Karpas-422 (cell line): ENCODE measurements around the gene SLC39A11. TPM values are rescaled to one million over a fixed set of nuclear protein-coding genes. Genes with fewer than 3 reads are reported as not detected.

Experiments used
- DNase-seq: peaks from one replicate; pipeline ENCODE4 v3.0.0-alpha.2; 2015
- H2AFZ ChIP-seq: fragments of 200-600 bp; sonication (generic); 2 replicates; pipeline ENCODE4 v1.6.1; 2014; ENCODE audit warnings: antibody characterized with exemption, low read length, mixed read lengths
- H3K27ac ChIP-seq: fragments of 200-600 bp; sonication (generic); 2 replicates; pipeline ENCODE4 v1.5.1; 2014; ENCODE audit warnings: mild to moderate bottlenecking, low read length, moderate library complexity
- H3K27me3 ChIP-seq: fragments of 200-600 bp; sonication (generic); 2 replicates; pipeline ENCODE4 v1.6.1; 2014; ENCODE audit warnings: low read length, mixed read lengths
- H3K36me3 ChIP-seq: fragments of 200-600 bp; sonication (generic); 2 replicates; pipeline ENCODE4 v1.6.1; 2014; ENCODE audit warnings: low read length, mixed read lengths; ENCODE audit not compliant: insufficient read depth
- H3K4me1 ChIP-seq: fragments of 200-600 bp; sonication (generic); 2 replicates; pipeline ENCODE4 v1.6.1; 2014; ENCODE audit warnings: mild to moderate bottlenecking, low read length, mixed read lengths
- H3K4me2 ChIP-seq: fragments of 200-600 bp; sonication (generic); 2 replicates; pipeline ENCODE4 v1.6.1; 2014; ENCODE audit warnings: low read length, low read depth, mild to moderate bottlenecking; ENCODE audit not compliant: poor library complexity, severe bottlenecking
- H3K4me3 ChIP-seq: fragments of 200-600 bp; sonication (generic); 2 replicates; pipeline ENCODE4 v1.5.1; 2014; ENCODE audit warnings: mild to moderate bottlenecking, antibody characterized with exemption, low read length, mixed read lengths
- H3K79me2 ChIP-seq: fragments of 200-600 bp; sonication (generic); 2 replicates; pipeline ENCODE4 v1.6.1; 2014; ENCODE audit warnings: mild to moderate bottlenecking, low read length, mixed read lengths
- H3K9ac ChIP-seq: fragments of 200-600 bp; sonication (generic); 2 replicates; pipeline ENCODE4 v1.6.0; 2014; ENCODE audit warnings: low read length
- H3K9me2 ChIP-seq: fragments of 200-600 bp; sonication (generic), shearing (Covaris generic); replicated peaks from 2 replicates; pipeline ENCODE4 v1.6.0; 2014; ENCODE audit warnings: mild to moderate bottlenecking, low read length, moderate library complexity; ENCODE audit not compliant: insufficient read depth
- H3K9me3 ChIP-seq: fragments of 300-700, 200-600 bp; sonication (generic); 2 replicates; pipeline ENCODE4 v1.6.1; 2014; ENCODE audit warnings: low read length, mixed read lengths
- H4K20me1 ChIP-seq: fragments of 200-600 bp; sonication (generic); 2 replicates; pipeline ENCODE4 v1.6.1; 2014; ENCODE audit warnings: mild to moderate bottlenecking, antibody characterized with exemption, low read length, low read depth; ENCODE audit not compliant: insufficient read depth
- total RNA-seq: library from RNA; depleted of rRNA; stranded (reverse); fragments of >200 nt; shearing (Covaris generic); gene quantifications from 2 replicates; pipeline ENCODE4 v1.2.3, GENCODE V29; 2014; ENCODE audit warnings: low replicate concordance

Gene SLC39A11
- total RNA-seq, 1 experiment from 2014 or later: 49.6 TPM

- H3K4me1 ChIP-seq: peaks cover 15% of the 10 kb centered on the region
- peaks cover 5% of the 10 kb centered on the region; the same call in 1 of the 2 replicates for H3K36me3 ChIP-seq
- no peaks in the 10 kb centered on the region for H4K20me1 ChIP-seq
- H3K27ac ChIP-seq: no peak overlapping the region
- no peaks in the 10 kb centered on the region for H3K27me3 ChIP-seq
- peaks cover 75% of the 10 kb centered on the region for H3K79me2 ChIP-seq
- H2AFZ ChIP-seq: no peak overlapping the region
- H3K4me2 ChIP-seq: no peak overlapping the region
- H3K4me3 ChIP-seq: no peak overlapping the region
- no peaks in the 10 kb centered on the region for H3K9me2 ChIP-seq
- H3K9me3 ChIP-seq: no peaks in the 10 kb centered on the region; the same call in 1 of the 2 replicates
- no peak overlapping the region for H3K9ac ChIP-seq
- DNase-seq: no peak
Observed at GRCh38 chr17:72862276-72862999, 230.1 kb downstream of the SLC39A11 start.

DNA sequence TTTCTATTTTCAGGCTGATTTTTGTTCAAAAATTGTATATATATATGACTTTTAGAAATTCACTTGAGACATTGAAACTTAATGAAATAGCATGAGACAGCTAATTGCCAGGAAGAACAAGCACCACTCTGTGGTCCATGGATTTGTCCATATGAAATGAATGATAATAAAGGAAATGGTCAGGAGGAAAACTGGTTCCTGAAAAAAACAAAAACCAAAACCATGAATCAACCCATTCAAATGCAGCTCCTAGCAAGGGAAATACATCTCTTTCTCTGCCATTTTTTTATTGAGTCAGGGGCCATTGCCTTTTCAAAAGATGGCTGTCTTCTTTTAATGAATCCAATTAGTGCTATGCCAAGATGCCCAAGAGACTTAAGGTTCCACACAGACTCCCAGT lies 230.7 kb downstream of the SLC39A11 start:
- Histone ChIP-seq H3K27me3 (no peaks in the 10 kb centered on the region), H3K9ac (no peak overlapping the region), H3K9me2 (no peaks in the 10 kb centered on the region), H3K4me1 (peaks cover 16% of the 10 kb centered on the region), H3K4me2 (no peak overlapping the region), H3K4me3 (no peak overlapping the region), H3K27ac (no peak overlapping the region), H3K9me3 (no peaks in the 10 kb centered on the region; the same call in 1 of the 2 replicates), H3K36me3 (peaks cover 5% of the 10 kb centered on the region; the same call in 1 of the 2 replicates), H2AFZ (no peak overlapping the region), H3K79me2 (peaks cover 74% of the 10 kb centered on the region), H4K20me1 (no peaks in the 10 kb centered on the region)
- no peak for DNase-seq

- DNase-seq: no peak
- Histone ChIP-seq H3K4me3 (no peak overlapping the region), H3K4me1 (peaks cover 10% of the 10 kb centered on the region), H3K9ac (no peak overlapping the region), H4K20me1 (no peaks in the 10 kb centered on the region), H3K79me2 (peaks cover 69% of the 10 kb centered on the region), H2AFZ (no peak overlapping the region), H3K9me3 (no peaks in the 10 kb centered on the region; the same call in 1 of the 2 replicates), H3K27ac (no peak overlapping the region), H3K9me2 (no peaks in the 10 kb centered on the region), H3K36me3 (peaks cover 5% of the 10 kb centered on the region; the same call in 1 of the 2 replicates), H3K4me2 (no peak overlapping the region), H3K27me3 (no peaks in the 10 kb centered on the region)
Observed at GRCh38 chr17:72860778-72861177, 231.7 kb downstream of the SLC39A11 start.

- Histone ChIP-seq H3K27ac (no peak overlapping the region), H4K20me1 (no peaks in the 10 kb centered on the region), H3K9ac (no peak overlapping the region), H3K4me1 (peaks cover 10% of the 10 kb centered on the region), H3K79me2 (peaks cover 58% of the 10 kb centered on the region), H3K36me3 (peaks cover 5% of the 10 kb centered on the region; the same call in 1 of the 2 replicates), H3K27me3 (no peaks in the 10 kb centered on the region), H2AFZ (no peak overlapping the region), H3K9me2 (no peaks in the 10 kb centered on the region), H3K4me2 (no peak overlapping the region), H3K9me3 (no peaks in the 10 kb centered on the region; the same call in 1 of the 2 replicates), H3K4me3 (no peak overlapping the region)
- DNase-seq: no peak
Observed at GRCh38 chr17:72858826-72859495, 233.5 kb downstream of the SLC39A11 start.

GRCh38 chr17:72853440-72854415 lies 238.8 kb downstream of the SLC39A11 start:
- H3K9me2 ChIP-seq: no peaks in the 10 kb centered on the region
- no peak overlapping the region for H3K4me3 ChIP-seq
- no peak overlapping the region for H3K9ac ChIP-seq
- DNase-seq: no peak
- H4K20me1 ChIP-seq: no peaks in the 10 kb centered on the region
- no peak overlapping the region for H3K27ac ChIP-seq
- H3K4me2 ChIP-seq: no peak overlapping the region
- peaks cover 10% of the 10 kb centered on the region for H3K4me1 ChIP-seq
- H2AFZ ChIP-seq: no peak overlapping the region
- H3K27me3 ChIP-seq: no peaks in the 10 kb centered on the region
- H3K36me3 ChIP-seq: peaks cover 3% of the 10 kb centered on the region; the same call in 1 of the 2 replicates
- H3K9me3 ChIP-seq: no peaks in the 10 kb centered on the region; the same call in 1 of the 2 replicates
- peaks cover 26% of the 10 kb centered on the region for H3K79me2 ChIP-seq

- H3K4me3 ChIP-seq: no peak overlapping the region
- H3K27me3 ChIP-seq: no peaks in the 10 kb centered on the region
- no peaks in the 10 kb centered on the region for H3K9me3 ChIP-seq
- no peaks in the 10 kb centered on the region for H4K20me1 ChIP-seq
- peaks cover 26% of the 10 kb centered on the region for H3K79me2 ChIP-seq
- DNase-seq: no peak
- no peak overlapping the region for H3K9ac ChIP-seq
- H2AFZ ChIP-seq: no peak overlapping the region
- H3K27ac ChIP-seq: no peak overlapping the region
- no peaks in the 10 kb centered on the region for H3K9me2 ChIP-seq
- peaks cover 2% of the 10 kb centered on the region for H3K4me1 ChIP-seq
- no peak overlapping the region for H3K4me2 ChIP-seq
- H3K36me3 ChIP-seq: no peaks in the 10 kb centered on the region
Observed at GRCh38 chr17:72852277-72852938, 240.1 kb downstream of the SLC39A11 start.

GRCh38 chr17:72850410-72851118 lies 241.9 kb downstream of the SLC39A11 start:
- Histone ChIP-seq H3K4me3 (no peak overlapping the region), H3K9me2 (no peaks in the 10 kb centered on the region), H2AFZ (no peak overlapping the region), H3K27ac (no peak overlapping the region), H3K36me3 (no peaks in the 10 kb centered on the region), H3K9ac (no peak overlapping the region), H3K79me2 (peaks cover 15% of the 10 kb centered on the region), H4K20me1 (no peaks in the 10 kb centered on the region), H3K4me1 (no peaks in the 10 kb centered on the region), H3K9me3 (no peaks in the 10 kb centered on the region), H3K27me3 (no peaks in the 10 kb centered on the region), H3K4me2 (no peak overlapping the region)
- DNase-seq: no peak
